ENCODE measurements around the gene UNC45A.

GRCh38 chr15:90945091-90945490 lies 10.0 kb downstream of the UNC45A start:
- TF ChIP-seq CTCF (IDR thresholded peaks at IDR 0.05; ENCODE audit: low read length) (no peak), EZH2 (IDR thresholded peaks at IDR 0.05; ENCODE audit: borderline replicate concordance, low read length) (no peak)

Measured in OCI-LY1 (cell line).